NCI-H2196 (cell line): ENCODE data around the gene NFATC1.

Experiments
- DNase-seq: peaks from one replicate; lab custom pipeline; 2025; ENCODE audit not compliant: unreplicated experiment; lab: John Stamatoyannopoulos, UW

NFATC1 gene

GRCh38 chr18:79422022-79422782 lies 26.5 kb downstream of the NFATC1 start:
- no peak for DNase-seq

- DNase-seq: no peak
Measured at GRCh38 chr18:79422783-79423165, 27.0 kb downstream of the NFATC1 start.

- DNase-seq: no peak
Measured at GRCh38 chr18:79423211-79424007, 27.7 kb downstream of the NFATC1 start.

- DNase-seq: no peak
Measured at GRCh38 chr18:79424008-79424565, 28.4 kb downstream of the NFATC1 start.

- DNase-seq: no peak
Measured at GRCh38 chr18:79424880-79425568, 29.3 kb downstream of the NFATC1 start.

- no peak for DNase-seq
Measured at GRCh38 chr18:79425569-79425886, 29.8 kb downstream of the NFATC1 start.

- DNase-seq: no peak
Measured at GRCh38 chr18:79426376-79427300, 30.9 kb downstream of the NFATC1 start.

GRCh38 chr18:79427368-79428225 lies 31.9 kb downstream of the NFATC1 start:
- no peak for DNase-seq

- no peak for DNase-seq
Measured at GRCh38 chr18:79428287-79428686, 32.6 kb downstream of the NFATC1 start.

- no peak for DNase-seq
Measured at GRCh38 chr18:79429381-79429780, 33.7 kb downstream of the NFATC1 start.

- no peak for DNase-seq
Measured at GRCh38 chr18:79429785-79430281, 34.1 kb downstream of the NFATC1 start.

GRCh38 chr18:79432376-79433120 lies 36.8 kb downstream of the NFATC1 start:
- no peak for DNase-seq

GRCh38 chr18:79433431-79433830 lies 37.7 kb downstream of the NFATC1 start:
- DNase-seq: no peak

GRCh38 chr18:79434607-79435401 lies 39.1 kb downstream of the NFATC1 start:
- DNase-seq: no peak

GRCh38 chr18:79436556-79437275 lies 41.0 kb downstream of the NFATC1 start:
- no peak for DNase-seq

- DNase-seq: no peak
Measured at GRCh38 chr18:79438089-79438897, 42.6 kb downstream of the NFATC1 start.
